Posterior cingulate gyrus (tissue), 11 donors: ENCODE measurements around the gene MRPL36.
"Not testable (repeated sequence)": the region's sequence is repeated elsewhere in the genome, so short reads cannot be mapped to it uniquely, and the experiment has no call there.

Experiments
- DNase-seq, 10 donors: peaks; one replicate each; pipeline versions ENCODE4 v3.0.0 to v3.0.0-alpha.2; 2020 to 2021; ENCODE audit warnings: mixed read lengths in 3 of 10
- intact Hi-C: fragments of 100-400 bp; cut with DNase I; formaldehyde crosslinking; loops from one replicate; pipeline ENCODE4 v1.15.1; 2023

Gene MRPL36

DNA sequence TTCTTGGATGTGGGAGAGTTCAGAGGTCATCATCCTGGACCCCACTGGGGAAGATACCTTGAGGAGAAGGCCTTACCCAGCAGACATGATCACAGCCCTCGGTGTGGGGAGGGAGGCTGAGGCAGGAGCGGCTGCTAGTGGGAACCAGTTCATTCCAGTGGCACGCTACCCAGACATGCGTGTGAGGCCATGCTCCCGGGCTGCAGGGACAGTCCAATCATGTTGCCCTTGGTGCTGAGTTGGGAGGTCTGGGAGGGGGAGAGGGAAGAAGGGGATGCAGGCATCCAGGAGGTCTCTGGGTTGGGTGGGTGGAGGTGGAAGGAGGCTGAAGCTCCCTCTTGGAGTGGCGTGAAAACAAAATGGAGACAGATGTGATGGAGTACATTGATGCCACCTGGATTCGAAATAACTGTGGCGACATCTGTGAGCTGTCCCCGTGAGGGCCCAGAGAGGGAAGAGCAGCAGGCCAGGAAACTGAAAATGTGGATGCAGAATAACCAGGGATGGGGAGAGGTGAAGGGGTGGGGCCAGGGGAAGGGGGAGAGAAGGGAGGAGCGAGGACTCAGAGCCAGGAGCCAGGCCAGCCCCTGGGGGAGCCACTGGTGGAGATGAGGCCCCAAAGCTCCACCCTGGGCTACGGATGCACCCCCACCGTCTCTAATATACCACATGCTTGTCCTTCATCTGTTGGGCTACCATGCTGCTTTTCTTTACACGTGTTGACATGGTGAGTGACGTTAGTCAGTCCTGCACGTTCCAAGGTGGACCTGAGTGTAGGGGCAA is 17.8 kb upstream of the MRPL36 start:
- peak in 1 of 10 donors; percentile 62 for DNase-seq
- intact Hi-C loops, result no loop called here

DNA sequence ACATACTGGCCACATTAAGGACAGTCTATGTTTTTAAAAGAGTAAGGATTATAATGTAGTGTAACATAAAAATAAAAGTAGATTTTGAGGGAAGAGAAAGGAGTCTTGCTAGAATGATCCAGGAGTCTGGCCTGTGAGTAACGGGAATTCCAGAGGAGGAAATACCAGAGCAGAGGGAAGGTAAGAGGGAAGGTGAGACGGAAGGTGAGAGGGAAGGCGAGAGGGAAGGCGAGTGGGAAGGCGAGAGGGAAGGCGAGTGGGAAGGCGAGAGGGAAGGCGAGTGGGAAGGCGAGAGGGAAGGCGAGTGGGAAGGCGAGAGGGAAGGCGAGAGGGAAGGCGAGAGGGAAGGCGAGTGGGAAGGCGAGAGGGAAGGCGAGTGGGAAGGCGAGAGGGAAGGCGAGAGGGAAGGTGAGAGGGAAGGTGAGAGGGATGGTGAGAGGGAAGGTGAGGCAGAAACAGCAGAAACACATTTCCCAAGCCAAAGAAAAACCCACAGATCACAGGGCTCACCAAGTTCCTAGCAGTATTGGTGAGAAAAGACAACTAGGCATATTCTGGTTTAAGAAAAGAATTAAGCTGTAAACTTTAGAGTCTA is 17.0 kb upstream of the MRPL36 start:
- DNase-seq, result peak in 1 of 10 donors; percentile 1
- intact Hi-C loops, result not testable (repeated sequence)

DNA sequence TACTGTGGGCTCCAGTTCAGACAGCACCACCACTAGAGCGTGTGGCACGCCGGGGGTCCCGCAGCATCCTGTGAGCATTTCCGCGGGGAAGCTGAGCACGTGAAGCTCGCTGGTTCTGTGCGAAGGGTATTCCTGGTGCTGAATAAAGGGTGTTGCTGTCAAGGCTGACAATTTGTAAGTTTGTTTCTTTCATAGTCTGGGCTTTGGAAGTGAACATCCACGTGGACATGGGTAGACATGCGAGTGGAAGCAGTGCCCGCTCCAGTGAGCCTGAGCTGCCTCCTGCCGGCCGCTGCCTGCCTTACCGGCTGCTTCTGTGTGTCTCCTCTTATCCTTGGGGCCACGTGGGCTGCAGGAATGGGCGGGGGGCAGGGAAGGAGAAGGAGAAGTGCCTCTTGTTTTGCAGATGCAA is 16.2 kb upstream of the MRPL36 start:
- intact Hi-C loops, result no loop called here

DNA sequence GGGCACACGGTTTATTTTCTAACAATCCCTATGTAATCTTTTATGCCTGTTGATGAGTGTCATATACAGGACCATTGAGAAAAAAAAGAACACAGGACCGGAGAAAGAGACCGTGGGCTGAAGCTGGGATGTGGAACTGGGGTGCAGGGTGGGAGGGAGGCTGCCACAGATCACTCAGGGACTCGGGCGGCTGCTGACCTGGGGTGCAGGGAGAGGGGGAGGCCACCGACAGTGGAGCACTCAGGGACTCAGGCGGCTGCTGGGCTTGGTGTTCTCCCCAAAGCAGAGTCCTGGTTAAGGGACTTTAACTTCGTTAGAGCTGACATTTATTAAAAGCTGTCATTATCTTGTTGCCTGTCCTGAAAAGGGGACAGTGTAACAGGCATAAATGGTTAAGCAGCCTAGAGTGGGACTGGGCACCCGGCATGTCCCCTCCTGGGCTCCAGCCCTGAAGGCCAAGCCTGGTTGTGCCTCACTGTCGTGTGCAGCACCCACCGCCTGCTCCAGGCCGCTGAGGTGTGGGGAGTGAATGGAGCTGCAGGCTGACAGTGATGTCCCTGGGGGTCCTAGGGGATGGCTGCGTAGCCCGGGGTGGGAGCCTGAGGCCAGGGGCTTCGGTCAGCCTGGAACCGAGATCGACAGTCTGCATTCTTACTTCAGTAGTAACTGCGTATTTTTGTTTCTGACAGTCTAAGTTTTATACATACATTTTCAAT is 15.6 kb upstream of the MRPL36 start:
- intact Hi-C loops, result no loop called here
- peak in 1 of 10 donors; percentile 62 for DNase-seq

More for the DNA sequence above, 16.2 kb upstream of the MRPL36 start:
- peak in 1 of 10 donors; percentile 74 for DNase-seq

DNA sequence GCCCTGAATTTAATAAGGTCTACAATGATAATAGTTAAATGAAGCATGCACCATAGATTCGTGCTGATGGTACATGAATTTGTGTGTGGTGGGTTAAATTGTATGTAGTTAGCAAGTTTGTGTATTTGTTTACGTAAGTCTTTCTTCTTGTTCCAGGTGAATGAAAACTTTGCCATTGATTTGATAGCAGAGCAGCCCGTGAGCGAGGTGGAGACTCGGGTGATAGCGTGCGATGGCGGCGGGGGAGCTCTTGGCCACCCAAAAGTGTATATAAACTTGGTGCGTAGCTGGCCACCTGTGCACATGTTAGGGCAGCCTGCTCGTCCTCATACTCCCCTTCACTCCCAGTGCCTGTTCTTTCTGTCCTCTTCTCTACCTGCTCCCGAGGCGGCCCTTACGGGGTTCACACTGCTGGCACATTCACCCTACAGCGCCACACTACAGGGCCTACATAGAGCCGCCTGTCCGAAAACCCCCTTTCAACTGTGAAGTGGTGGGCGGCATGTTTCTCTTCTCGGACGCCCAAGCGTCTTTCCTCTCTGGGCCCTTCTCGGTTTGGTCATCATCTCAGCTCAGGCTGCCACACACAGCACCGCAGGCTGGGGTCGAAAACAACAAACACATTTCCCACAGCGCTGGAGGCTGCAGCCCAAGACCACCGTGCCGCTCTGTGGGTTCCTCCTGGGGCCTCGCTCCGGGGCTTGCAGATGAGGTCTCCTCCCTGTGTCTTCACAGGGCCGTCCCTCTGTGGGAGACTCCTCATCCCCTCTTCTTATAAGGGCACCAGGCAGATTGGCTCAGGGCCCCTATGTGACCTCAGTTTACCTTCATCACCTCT is 14.8 kb upstream of the MRPL36 start:
- peak in 1 of 10 donors; percentile 61 for DNase-seq
- intact Hi-C loops, result no loop called here

DNA sequence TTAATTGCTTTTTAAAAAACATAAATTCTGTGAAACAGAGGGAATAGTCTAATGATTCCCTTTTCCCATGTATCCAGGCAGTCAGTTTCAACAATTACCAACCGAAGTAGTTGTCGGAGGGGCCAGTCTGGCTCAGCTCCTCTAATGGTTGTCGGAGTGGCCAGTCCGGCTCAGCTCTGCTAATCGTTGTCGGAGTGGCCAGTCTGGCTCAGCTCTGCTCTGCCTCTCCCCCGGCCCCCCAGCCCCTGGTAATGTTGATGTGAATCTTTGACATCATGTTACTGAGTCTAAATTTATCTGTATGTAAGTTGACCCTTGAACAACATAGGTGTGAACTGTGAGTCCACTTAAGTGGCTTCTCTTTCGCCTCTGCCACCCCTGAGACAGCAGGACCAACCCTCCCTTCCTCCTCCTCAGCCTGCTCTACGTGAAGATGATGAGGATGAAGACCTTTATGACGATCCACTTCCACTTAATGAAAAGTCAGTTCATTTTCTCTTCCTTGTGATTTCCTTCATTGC is 11.0 kb upstream of the MRPL36 start:
- DNase-seq, result peak in 1 of 10 donors; percentile 45
- intact Hi-C loops, result no loop called here

DNA sequence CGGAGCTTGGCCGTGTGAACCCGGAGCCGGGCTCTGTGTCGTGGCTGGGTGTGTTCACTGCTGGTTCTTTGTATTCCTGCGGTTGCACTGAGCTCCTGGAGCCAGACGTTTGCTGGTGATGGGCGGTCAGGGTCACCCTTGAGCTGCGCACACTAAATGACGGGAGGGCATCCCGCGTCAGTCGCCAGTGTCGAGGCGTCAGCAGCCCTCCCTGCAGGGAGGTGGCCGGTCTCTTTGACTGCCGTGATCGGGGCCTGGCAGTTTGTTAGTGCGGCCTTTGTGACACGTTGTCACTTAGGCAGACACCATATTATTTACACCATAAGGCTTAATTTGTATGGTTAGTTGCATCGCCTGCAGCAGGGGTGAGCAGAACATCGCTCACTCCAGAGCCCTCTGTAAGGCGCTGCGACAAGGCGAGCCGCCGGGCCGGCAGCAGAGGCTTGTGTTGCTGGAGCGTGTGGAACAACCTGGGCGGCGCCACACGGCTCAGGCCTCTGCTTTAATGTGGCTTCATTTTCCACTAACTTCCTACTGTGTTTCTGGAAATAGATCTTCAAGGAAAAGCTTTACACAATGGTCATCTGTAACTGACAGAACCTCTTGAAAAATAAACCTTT is 9.9 kb upstream of the MRPL36 start:
- DNase-seq, result peak in 1 of 10 donors; percentile 45
- intact Hi-C loops, result no loop called here

DNA sequence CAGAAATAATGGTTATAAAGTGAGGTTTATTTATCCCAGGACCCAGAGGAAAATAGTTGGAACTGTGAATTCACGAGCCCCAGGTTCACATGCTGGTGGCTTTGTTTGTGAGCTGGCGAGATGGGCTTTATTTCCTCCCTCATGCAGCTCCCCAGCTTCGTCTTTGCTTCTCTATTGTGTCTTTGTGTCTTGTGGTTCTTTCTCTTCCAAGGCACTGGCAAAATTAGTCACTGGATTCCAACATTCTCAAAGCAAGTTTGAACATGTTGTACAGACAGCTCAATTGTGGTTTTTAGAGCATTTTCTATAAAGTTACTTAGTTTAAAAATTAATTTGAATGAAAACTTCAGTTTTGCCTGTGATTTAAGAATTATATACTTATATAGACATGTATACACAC is 8.8 kb upstream of the MRPL36 start:
- DNase-seq, result no peak
- intact Hi-C loops, result no loop called here

DNA sequence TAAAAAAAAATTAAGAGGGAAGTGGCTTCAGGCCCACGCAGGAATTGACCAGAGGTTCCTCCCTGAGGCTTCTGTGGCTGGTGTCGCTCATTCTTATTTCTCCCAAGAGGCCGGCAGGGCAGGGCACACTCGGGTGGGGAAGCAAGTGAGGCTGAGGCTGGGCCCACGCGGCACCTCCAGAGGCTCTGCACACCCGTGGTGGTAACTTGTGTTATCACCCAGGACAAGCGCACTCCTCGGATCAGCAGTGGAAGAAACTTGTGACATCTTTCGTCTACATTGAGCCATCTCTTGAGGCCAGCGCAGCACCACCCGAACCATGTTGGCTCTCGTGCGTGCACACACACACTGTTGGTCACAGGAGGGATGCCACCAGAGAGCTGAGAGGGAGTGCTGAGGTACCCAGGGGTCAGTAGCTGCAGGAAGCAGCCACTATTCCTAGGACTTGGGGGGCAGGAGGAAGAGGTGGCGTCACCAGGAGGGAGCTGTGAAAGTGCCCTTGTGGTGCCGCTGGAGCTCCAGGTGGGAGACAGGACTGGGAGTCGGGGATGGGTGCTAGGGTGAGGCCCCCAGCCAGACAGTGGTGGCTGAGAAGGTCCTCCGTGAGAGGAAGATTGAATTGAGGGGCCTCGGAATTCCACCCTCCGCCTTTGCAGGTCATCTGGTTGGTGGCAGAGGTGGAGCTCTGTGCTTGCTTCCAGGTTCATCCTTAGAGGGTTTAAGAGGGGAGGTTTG is 8.0 kb upstream of the MRPL36 start:
- intact Hi-C loops, result no loop called here
- peak in 1 of 10 donors; percentile 63 for DNase-seq

DNA sequence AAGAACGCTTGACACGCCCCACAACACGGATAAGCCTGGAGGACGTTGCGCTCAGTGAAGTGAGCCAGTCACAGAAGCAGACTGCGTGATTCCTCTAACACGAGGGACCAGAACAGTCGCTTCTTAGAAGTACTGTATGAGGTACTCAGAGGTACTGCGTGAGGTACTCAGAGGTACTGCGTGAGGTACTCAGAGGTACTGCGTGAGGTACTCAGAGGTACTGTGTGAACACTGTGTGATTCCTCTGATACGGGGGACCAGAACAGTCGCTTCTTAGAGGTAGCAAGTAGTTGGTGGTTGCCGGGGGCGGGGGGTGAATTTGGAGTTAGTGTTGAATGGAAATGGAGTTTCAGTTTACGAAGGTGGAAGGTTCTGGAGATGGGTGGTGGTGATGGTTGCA is 7.3 kb upstream of the MRPL36 start:
- intact Hi-C loops, result no loop called here
- peak in 1 of 10 donors; percentile 33 for DNase-seq

DNA sequence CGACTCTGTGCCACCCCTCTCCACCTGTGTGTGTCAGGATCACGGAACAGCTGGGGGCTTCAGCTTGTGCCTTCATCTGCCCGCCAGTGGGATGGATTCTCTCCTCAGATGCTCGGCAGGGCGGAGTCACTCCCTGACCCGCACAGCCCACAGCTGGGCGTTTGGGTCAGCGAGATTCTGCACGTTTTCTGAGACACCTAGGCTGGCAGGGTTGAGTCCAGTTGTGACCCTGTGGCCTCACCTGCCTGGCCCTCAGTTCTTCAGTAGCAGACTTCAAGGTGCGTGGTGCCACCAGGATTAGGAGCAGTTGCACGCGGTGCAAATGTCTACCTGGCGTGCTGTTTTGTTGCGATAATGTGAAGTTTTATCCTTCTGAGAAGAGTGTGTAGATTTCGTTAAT is 6.6 kb upstream of the MRPL36 start:
- intact Hi-C loops, result no loop called here
- DNase-seq, result peak in 1 of 10 donors; percentile 59

DNA sequence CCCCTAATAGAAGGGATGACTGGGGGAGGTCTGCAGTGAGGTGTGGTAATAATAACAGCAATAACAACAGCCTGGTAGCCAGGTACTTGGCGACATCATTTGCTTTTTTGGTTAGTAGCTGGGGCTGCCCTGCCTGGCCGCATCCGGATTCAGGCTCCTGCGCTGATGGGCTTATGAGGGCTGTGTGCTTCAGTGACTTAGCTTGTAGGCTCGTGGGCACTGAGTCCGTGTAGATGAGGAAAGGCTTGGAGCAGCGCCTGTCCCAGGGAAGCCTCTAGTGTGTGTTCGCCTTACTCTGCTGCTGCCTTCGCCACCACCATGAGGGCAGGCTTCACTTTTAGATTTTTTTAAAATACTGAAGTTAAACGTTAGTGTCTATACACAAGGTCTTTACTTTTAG is 6.1 kb upstream of the MRPL36 start:
- intact Hi-C loops, result no loop called here
- peak in 1 of 10 donors; percentile 55 for DNase-seq

DNA sequence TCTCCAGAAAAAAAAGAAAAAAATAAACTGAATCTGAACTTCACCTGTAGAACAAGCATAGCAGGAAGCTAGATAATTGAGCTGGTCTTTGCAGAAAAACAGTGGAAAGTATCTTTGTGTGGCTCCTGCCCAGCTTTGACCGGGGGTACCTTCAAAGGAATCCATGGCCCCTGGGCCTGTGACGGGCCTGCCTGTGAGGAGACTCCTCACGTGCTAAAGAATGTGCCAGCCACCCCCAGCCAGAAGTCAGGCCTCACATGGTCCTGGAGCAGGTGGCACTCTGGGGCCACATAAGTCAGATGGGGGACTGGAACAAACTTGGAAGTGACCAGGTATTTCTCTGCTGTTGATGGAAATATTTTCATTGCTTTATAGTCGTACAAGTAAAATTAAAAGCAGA is 5.7 kb upstream of the MRPL36 start:
- intact Hi-C loops, result no loop called here
- peak in 2 of 10 donors; percentile 27 to 54 for DNase-seq

DNA sequence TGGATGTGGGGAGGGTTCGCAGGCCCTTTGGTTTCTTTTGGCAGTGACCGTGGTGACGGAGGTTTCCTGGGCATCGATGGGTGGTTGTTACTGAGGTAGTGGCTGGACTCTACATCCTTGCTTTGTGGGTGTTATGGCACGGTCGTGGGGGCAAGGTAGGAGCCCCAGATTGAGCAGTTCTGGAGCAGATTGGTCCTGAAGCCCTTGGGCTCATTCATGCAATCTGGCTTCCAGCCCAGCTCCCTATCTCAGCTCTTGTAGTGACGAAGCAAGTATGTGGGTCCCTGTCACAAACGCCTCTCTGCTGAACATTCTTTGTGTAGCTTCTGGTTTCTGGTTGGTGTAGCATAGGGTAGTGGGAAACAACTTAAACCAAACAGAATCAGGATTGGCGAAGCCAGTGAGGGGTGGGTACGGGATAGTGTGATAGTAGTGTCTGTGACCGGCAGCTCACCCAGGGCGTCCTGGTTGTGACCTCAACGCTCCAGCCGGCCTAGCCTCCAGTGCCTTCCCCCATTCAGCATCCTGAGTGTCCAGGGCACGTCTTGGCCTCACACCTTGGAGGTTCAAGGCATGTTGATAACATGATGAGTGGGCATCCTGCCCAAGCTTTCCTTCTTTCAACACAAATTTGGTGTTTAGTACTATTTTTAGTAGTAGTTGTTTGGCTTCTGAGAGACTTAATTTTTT is 4.5 kb upstream of the MRPL36 start:
- peak in 2 of 10 donors; percentile 56 to 65 for DNase-seq
- intact Hi-C loops, result no loop called here

DNA sequence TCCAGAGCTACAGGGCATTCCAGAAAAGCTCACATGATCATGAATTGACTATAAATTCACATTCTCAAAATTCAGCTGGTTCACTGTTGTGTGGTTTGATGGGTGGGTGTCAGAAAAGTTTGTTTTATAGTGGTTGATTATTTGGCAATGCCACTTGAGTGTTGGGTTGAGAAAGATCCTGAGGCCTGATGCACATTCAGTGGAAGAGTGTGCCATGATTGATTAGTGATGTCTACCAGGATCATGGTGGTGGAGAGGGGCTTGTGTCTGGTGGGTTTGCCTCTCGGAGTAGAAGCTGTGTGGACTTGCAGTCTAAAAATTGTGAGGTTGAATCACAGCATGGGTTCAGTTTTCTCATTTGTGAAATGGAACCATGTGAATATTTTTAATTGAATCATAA is 3.6 kb upstream of the MRPL36 start:
- DNase-seq, result peak in 1 of 10 donors; percentile 4
- intact Hi-C loops, result no loop called here

DNA sequence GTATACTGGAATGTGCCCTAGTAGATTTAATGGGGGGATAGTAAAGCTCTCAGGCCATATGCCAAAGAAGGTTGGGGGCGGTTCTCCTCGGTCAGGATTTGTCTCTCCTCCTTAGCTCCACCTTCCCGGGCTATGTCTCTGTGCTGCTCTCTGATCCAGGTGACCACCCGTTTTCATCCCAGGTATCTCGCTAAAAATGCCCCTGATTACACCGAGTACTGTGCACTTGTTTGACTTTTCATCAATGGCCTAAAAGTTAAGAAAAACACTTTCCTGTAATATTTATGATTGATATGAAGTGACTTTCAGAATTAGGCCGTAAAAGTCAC is 2.3 kb upstream of the MRPL36 start:
- intact Hi-C loops, result no loop called here
- DNase-seq, result no peak

DNA sequence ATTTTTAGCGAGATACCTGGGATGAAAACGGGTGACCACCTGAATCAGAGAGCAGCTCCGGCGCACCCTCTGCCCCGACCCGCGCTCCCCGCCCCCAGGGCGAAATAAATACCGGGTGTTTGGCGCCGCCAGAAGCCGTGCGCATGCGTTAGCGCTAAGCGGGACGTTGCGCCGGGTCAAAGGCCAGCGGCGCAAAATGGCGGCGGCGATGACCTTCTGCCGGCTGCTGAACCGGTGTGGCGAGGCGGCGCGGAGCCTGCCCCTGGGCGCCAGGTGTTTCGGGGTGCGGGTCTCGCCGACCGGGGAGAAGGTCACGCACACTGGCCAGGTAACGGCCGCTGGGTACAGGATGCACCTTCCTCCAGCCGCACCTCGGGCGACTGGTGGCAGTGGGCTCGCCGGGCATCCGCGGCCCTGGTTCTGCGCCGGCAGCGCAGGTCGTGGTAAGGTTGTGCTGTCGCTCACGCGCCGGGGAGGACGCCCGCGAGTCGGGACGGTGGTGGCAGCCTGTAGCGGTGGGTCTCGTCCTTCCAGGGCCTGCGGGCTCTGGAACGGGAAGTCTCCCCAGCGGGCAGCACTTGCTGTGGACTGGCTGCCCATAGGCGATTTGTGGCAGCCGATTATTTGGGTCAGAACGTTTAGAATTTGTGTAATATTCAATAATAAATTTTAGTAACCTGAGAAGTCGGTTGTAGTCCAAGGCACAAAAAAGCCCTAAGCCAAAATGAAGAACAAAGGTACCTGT is 1.8 kb upstream of the MRPL36 start, which contains the start of gene NDUFS6:
Gene NDUFS6, plus strand, starts transcription at position 186 of the 745 bp plus-strand sequence. Its CDS starts 11 bp downstream, at position 197.
- DNase-seq, result peak; percentile 74 to 97 (median 82)
- intact Hi-C loops, result no loop called here
